HEK293 (cell line): Measurements from ENCODE around the gene IGSF3.
"Not testable (repeated sequence)": the region's sequence is repeated elsewhere in the genome, so short reads cannot be mapped to it uniquely, and the experiment has no call there.

Source experiments
- CTCF ChIP-seq: fragments of 450-650 bp; formaldehyde crosslinking; IDR thresholded peaks from 2 replicates; pipeline ENCODE4 v1.5.1; 2016; ENCODE audit warnings: missing biosample characterization, missing genetic modification characterization
- KLF10 ChIP-seq: fragments of 450-650 bp; IDR thresholded peaks from 2 replicates; pipeline ENCODE4 v1.5.1; 2018; ENCODE audit warnings: missing biosample characterization, mild to moderate bottlenecking, missing genetic modification characterization
- PRDM1 ChIP-seq: fragments of 450-650 bp; formaldehyde crosslinking; IDR thresholded peaks from 2 replicates; pipeline ENCODE4; 2016; ENCODE audit warnings: missing biosample characterization, missing genetic modification characterization
- SALL2 ChIP-seq: fragments of 450-650 bp; formaldehyde crosslinking; IDR thresholded peaks from 2 replicates; pipeline ENCODE4 v1.5.0; 2017; ENCODE audit warnings: missing biosample characterization, mild to moderate bottlenecking, missing genetic modification characterization, borderline replicate concordance
- SP2 ChIP-seq: fragments of 450-650 bp; formaldehyde crosslinking; IDR thresholded peaks from 2 replicates; pipeline ENCODE4 v1.5.1; 2016; ENCODE audit warnings: missing biosample characterization, missing genetic modification characterization
- ZNF114 ChIP-seq: fragments of 450-650 bp; formaldehyde crosslinking; IDR thresholded peaks from 2 replicates; pipeline ENCODE4 v1.5.0; 2017; ENCODE audit warnings: missing biosample characterization, missing genetic modification characterization
- ZNF214 ChIP-seq: fragments of 450-650 bp; formaldehyde crosslinking; IDR thresholded peaks from 2 replicates; pipeline ENCODE4 v1.5.1; 2017; ENCODE audit warnings: missing biosample characterization, mild to moderate bottlenecking, missing genetic modification characterization, borderline replicate concordance
- ZNF274 ChIP-seq, 2 experiments: fragments of 200-500 bp in 1 of 2; fragments of 450-650 bp in 1 of 2; sonication (Bioruptor generic) in 1 of 2; formaldehyde crosslinking in 1 of 2; IDR thresholded peaks; 2 replicates each; pipeline versions ENCODE4 v1.5.1 to v1.6.1; 2014 to 2016; ENCODE audit warnings: borderline replicate concordance in 1 of 2, inconsistent platforms in 1 of 2, low read length in 1 of 2, missing biosample characterization in 1 of 2, missing genetic modification characterization in 1 of 2
- ZNF48 ChIP-seq: fragments of 450-650 bp; formaldehyde crosslinking; IDR thresholded peaks from 2 replicates; pipeline ENCODE4 v1.5.1; 2016; ENCODE audit warnings: missing biosample characterization, missing genetic modification characterization
- ZNF670 ChIP-seq: fragments of 450-650 bp; formaldehyde crosslinking; IDR thresholded peaks from 2 replicates; pipeline ENCODE4 v1.5.1; 2016; ENCODE audit warnings: missing biosample characterization, missing genetic modification characterization, low read depth
- ZSCAN5A ChIP-seq: fragments of 450-650 bp; formaldehyde crosslinking; IDR thresholded peaks from 2 replicates; pipeline ENCODE4 v1.5.1; 2016; ENCODE audit warnings: missing biosample characterization, missing genetic modification characterization

GRCh38 chr1:116647186-116647585, 20.3 kb downstream of the IGSF3 start:
- TF ChIP-seq KLF10; CTCF; SALL2 (tag by site-specific recombination); SP2 (tag by site-specific recombination); ZNF214; ZNF670 (tag by site-specific recombination); ZNF114 (tag by site-specific recombination); ZNF48 (tag by site-specific recombination); ZNF274 (IDR thresholded peaks at IDR 0.05; ENCODE audit: low read length); ZNF274 (tag by site-specific recombination; IDR thresholded peaks at IDR 0.05; ENCODE audit: borderline replicate concordance); PRDM1; ZSCAN5A (tag by site-specific recombination): not testable (repeated sequence)
